Stimulated activated CD4-positive, alpha-beta T cell treated with anti-CD3 and anti-CD28 coated beads, TNF-alpha, amount 100 ng/mL, for 4 hours (primary cell): Measurements from ENCODE around the gene SESN1.

Experiments used
- DNase-seq, 3 experiments: peaks; one replicate each; pipeline ENCODE4 v3.0.0-alpha.2; 2020; ENCODE audit warnings: low read depth in 3 of 3

The SESN1 gene

DNA sequence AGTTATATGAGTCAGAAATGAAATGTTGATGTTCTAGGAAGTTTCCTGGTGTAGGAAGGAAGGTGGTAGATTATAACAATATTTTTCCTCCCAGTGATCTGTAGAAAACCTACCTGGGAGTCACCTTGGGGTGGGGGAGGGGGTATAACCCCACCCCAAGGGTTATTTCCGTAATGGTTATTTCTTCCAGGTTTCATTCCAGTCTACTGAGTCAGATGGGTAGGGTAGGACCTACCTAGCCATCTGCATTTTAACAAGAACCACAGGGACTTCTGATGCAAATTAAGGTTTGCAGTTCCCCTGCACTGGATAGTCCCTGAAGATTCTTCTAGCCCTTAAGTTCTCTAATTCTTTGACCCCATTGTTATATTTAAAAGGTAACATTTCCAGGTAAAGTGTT, 157.5 kb downstream of the SESN1 start:
- DNase-seq, result no peak
